ENCODE measurements around the gene GPRASP3. TPM values are rescaled to one million over a fixed set of nuclear protein-coding genes. Genes with fewer than 3 reads are reported as not detected.
"Not testable (repeated sequence)": the region's sequence is repeated elsewhere in the genome, so short reads cannot be mapped to it uniquely, and the experiment has no call there.

The GPRASP3 gene, protein sequence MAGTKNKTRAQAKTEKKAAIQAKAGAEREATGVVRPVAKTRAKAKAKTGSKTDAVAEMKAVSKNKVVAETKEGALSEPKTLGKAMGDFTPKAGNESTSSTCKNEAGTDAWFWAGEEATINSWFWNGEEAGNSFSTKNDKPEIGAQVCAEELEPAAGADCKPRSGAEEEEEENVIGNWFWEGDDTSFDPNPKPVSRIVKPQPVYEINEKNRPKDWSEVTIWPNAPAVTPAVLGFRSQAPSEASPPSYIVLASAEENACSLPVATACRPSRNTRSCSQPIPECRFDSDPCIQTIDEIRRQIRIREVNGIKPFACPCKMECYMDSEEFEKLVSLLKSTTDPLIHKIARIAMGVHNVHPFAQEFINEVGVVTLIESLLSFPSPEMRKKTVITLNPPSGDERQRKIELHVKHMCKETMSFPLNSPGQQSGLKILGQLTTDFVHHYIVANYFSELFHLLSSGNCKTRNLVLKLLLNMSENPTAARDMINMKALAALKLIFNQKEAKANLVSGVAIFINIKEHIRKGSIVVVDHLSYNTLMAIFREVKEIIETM
- total RNA-seq: 1 to 10 TPM; 4.2 to 8.3 (median 5.8) TPM

DNA sequence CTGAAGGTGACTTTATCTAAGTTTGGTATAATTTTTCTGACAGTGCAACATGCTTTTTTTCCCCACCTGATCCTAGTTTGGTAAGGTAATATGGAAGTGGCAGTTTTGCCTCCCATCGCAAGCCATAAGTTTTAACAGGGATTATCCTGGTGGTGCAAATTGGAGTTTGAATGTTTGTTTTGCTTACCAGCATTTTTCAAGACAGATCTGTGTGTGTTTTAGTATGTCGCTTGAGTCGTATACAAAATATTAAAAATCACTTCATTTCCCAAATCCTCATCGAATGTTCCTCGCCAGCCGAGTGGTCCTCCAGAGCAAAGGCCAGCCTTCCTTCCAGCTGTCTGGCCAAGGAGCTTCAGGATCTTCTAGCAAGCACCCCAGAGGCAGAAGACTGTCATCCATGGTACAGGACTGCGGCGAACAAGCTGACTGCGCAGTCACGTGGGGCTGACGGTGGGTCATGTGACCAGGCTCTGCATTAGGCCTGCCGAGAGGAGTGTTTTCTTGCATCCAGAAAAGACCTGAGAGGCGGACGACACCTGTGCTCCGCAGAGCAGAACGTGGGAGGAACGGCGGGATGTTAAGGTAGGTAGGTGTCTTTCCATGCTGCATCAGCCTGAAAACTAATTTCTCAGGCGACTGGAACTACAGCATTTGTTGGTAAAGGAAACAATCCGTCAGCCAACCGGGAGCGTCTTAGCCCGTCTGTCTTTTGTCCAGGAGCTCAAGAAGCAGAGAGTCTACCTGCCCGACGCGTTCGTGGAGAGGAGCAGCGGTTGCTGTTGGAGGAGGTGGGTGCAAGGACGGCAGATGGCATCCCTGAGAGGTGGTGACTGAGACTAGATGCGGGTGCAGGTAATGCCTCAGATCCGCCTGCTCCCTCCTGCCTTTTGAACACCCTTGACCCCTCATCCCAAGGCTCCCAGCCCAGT lies at the start of gene GPRASP3:
Gene GPRASP3 (plus strand): TSS at position 507 of the 932 bp plus-strand sequence. CDS start 28,253 bp downstream, outside the sequence.
- H3K27ac ChIP-seq: peak within 1 kb of the TSS in 2 of 3 donors; percentile 22 to 55
- no peaks in the 10 kb centered on the region for H3K9me3 ChIP-seq
- intact Hi-C loops (cut with DNase I): no loop called here
- TF ChIP-seq, protein P1, sequence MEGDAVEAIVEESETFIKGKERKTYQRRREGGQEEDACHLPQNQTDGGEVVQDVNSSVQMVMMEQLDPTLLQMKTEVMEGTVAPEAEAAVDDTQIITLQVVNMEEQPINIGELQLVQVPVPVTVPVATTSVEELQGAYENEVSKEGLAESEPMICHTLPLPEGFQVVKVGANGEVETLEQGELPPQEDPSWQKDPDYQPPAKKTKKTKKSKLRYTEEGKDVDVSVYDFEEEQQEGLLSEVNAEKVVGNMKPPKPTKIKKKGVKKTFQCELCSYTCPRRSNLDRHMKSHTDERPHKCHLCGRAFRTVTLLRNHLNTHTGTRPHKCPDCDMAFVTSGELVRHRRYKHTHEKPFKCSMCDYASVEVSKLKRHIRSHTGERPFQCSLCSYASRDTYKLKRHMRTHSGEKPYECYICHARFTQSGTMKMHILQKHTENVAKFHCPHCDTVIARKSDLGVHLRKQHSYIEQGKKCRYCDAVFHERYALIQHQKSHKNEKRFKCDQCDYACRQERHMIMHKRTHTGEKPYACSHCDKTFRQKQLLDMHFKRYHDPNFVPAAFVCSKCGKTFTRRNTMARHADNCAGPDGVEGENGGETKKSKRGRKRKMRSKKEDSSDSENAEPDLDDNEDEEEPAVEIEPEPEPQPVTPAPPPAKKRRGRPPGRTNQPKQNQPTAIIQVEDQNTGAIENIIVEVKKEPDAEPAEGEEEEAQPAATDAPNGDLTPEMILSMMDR (IDR thresholded peaks at IDR 0.05): peak in 1 of 6 experiments; percentile 8
- TF ChIP-seq POLR2A (IDR thresholded peaks at IDR 0.05): peak in 1 of 2 donors; percentile 49
- no peaks in the 10 kb centered on the region for H3K36me3 ChIP-seq
- DNase-seq: peak; percentile 79 to 83
- 1 to 8% methylated on average over 7 to 18 of the region's 31 CpGs for WGBS, 2 donors
- no peaks in the 10 kb centered on the region for H3K27me3 ChIP-seq
- H3K4me1 ChIP-seq: no peaks in the 10 kb centered on the region
- H3K4me3 ChIP-seq (replicated peaks in 1 of 3): peak within 1 kb of the TSS; percentile 20 to 30 (median 23)

DNA sequence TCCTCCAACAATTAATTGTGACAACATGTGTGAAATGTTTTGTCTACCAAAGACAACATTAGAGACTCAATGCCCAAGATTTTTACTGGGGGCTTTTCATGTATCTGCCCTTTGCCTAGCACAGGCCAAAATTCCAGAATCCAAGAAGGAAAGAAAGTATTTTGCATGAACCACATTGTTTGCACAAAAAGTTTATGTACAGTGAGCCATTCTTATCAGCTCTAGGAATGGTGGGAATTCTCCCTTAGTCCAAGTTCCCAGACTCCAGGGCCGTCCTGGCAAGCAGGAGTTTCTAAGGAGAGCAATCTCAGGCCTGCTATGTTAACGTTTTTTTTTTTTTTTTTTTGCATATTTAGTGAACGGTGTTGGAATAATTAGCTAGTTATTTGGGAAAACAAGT lies 47.7 kb upstream of the GPRASP3 start:
- H3K36me3 ChIP-seq: no peaks in the 10 kb centered on the region
- no peak overlapping the region for H3K27ac ChIP-seq
- no peak for DNase-seq
- intact Hi-C loops (cut with DNase I): no loop called here
- H3K4me3 ChIP-seq (replicated peaks in 1 of 3): no peak overlapping the region
- no peaks in the 10 kb centered on the region for H3K4me1 ChIP-seq
- no peak for TF ChIP-seq POLR2A (IDR thresholded peaks at IDR 0.05)
- TF ChIP-seq, protein P1 (IDR thresholded peaks at IDR 0.05): no peak
- no peaks in the 10 kb centered on the region for H3K9me3 ChIP-seq
- WGBS, 2 donors: 66 to 68% methylated on average over 3 of the region's 3 CpGs
- H3K27me3 ChIP-seq: no peaks in the 10 kb centered on the region

DNA sequence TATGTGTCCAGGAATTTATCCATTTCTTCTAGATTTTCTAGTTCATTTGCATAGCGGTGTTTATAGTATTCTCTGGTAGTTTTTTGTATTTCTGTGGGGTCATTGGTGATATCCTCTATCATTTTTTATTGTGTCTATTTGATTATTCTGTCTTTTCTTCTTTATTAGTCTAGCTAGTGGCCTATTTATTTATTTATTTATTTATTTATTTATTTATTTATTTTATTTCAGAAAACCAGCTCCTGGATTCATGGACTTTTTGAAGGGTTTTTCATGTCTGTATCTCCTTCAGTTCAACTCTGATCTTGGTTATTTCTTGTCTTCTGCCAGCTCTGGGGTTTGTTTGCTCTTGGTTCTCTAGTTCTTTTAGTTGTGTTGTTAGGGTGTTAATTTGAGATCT lies 43.1 kb upstream of the GPRASP3 start:
- H3K4me1 ChIP-seq; H3K36me3 ChIP-seq; H3K9me3 ChIP-seq; intact Hi-C loops (cut with DNase I); H3K4me3 ChIP-seq (replicated peaks in 1 of 3); H3K27ac ChIP-seq; DNase-seq; H3K27me3 ChIP-seq: not testable (repeated sequence)
- 90 to 100% methylated on average over 1 of the region's 1 CpG for WGBS, 2 donors

DNA sequence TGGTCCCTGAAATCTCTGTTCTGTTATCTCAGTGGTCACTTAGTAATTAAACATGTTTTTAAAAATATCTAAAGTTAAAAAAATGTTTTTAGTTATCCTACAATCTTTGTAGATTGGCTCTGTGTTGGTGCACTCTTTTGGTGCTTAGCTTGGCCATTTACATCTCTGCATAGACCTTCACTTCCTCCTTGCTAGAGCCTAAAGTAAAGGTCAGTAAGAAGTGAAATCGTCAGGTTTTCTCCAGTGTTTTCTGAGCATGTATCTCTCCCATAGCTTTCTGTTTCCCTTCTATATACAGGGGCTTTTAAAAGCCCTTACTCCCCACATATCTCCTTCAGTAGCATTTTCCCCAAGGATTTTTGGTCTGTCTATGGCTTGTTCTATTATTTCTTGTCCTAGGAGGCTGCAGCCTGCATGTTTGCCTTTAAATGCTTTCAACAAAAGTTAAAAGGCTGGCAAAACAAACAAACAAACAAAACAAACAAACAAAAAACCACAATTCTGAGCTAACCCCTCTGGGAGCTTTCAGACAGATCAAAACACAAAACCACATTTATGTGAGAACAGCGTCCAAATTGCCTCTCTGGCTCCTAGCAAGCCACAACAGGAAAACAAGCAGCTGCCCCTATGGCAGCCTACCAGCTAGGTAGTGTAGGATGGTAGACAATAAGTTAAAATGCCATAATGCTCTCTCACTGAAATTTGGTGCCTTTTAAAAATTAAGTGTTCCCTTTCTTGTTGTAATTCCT lies 35.6 kb upstream of the GPRASP3 start:
- TF ChIP-seq, protein P1 (IDR thresholded peaks at IDR 0.05): no peak
- no peak for TF ChIP-seq POLR2A (IDR thresholded peaks at IDR 0.05)
- no peak for DNase-seq
- Histone ChIP-seq H3K27ac (no peak overlapping the region), H3K4me1 (no peaks in the 10 kb centered on the region), H3K4me3 (replicated peaks in 1 of 3) (no peak overlapping the region), H3K9me3 (no peaks in the 10 kb centered on the region), H3K36me3 (no peaks in the 10 kb centered on the region), H3K27me3 (no peaks in the 10 kb centered on the region)
- intact Hi-C loops (cut with DNase I): no loop called here
- WGBS, 2 donors: 69% methylated on average over 2 of the region's 2 CpGs

DNA sequence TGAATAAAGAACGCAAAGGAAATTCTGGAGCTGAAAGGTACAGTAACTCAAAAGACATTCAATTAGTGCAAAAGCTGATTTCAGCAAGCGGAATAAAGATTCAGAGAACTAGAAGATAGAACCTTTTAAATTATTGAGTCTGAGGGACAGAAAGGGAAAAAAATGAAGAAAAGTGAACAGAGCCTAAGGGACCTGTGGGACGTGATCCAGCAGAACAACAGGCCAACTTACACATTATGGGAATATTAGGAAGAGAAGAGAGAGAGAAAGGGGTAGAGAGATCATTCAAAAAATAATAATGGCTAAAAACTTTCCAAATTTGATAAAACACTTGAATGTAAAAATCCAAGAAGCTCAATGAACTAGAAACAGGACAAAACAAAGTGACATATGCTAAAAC lies 25.8 kb upstream of the GPRASP3 start:
- intact Hi-C loops (cut with DNase I): no loop called here
- no peaks in the 10 kb centered on the region for H3K9me3 ChIP-seq
- H3K36me3 ChIP-seq: no peaks in the 10 kb centered on the region
- H3K27me3 ChIP-seq: no peaks in the 10 kb centered on the region
- TF ChIP-seq POLR2A (IDR thresholded peaks at IDR 0.05): no peak
- TF ChIP-seq, protein P1 (IDR thresholded peaks at IDR 0.05): no peak
- H3K27ac ChIP-seq: no peak overlapping the region
- no peak overlapping the region for H3K4me3 ChIP-seq (replicated peaks in 1 of 3)
- 92 to 94% methylated on average over 3 of the region's 3 CpGs for WGBS, 2 donors
- H3K4me1 ChIP-seq: no peaks in the 10 kb centered on the region
- no peak for DNase-seq
